22Rv1 (cell line): ENCODE data around the gene LRRC26.
A peak's percentile ranks its signal among the peaks of the same experiment; 100 is the strongest.

Experiments
- H3K27ac ChIP-seq: fragments of 450-650 bp; 2 replicates; pipeline ENCODE4 v1.5.1; 2017
- CTCF ChIP-seq: fragments of 450-650 bp; IDR thresholded peaks from 2 replicates; pipeline ENCODE4 v1.5.1; 2017; ENCODE audit warnings: mild to moderate bottlenecking
- ZFX ChIP-seq: fragments of 450-650 bp; IDR thresholded peaks from 2 replicates; pipeline ENCODE4 v1.6.1; 2017; ENCODE audit warnings: antibody characterized with exemption, borderline replicate concordance

The LRRC26 gene

GRCh38 chr9:137204731-137205125 lies 34.9 kb upstream of the LRRC26 start:
- H3K27ac ChIP-seq, result peak overlapping the region; percentile 72
- TF ChIP-seq CTCF (no peak), ZFX (no peak)

GRCh38 chr9:137202966-137203365 lies 33.1 kb upstream of the LRRC26 start:
- TF ChIP-seq ZFX (no peak), CTCF (no peak)
- peak overlapping the region; percentile 83; the same call in 1 of the 2 replicates for H3K27ac ChIP-seq

GRCh38 chr9:137201205-137201868 lies 31.5 kb upstream of the LRRC26 start:
- H3K27ac ChIP-seq, result peak overlapping the region; percentile 83
- TF ChIP-seq ZFX, result no peak
- TF ChIP-seq CTCF, result no peak

GRCh38 chr9:137200311-137201204 lies 30.7 kb upstream of the LRRC26 start, which contains the start of gene TPRN:
TSS of gene TPRN (minus strand) at chr9:137200741. CDS start at chr9:137200711, 30 bp downstream.
- H3K27ac ChIP-seq, result peak within 1 kb of the TSS; percentile 83
- TF ChIP-seq ZFX, result no peak

GRCh38 chr9:137199411-137200121 lies 29.7 kb upstream of the LRRC26 start:
- H3K27ac ChIP-seq, result peak overlapping the region; percentile 83
- TF ChIP-seq CTCF (no peak), ZFX (no peak)

- peak overlapping the region; percentile 83 for H3K27ac ChIP-seq
- TF ChIP-seq CTCF (no peak), ZFX (no peak)
These were observed 29.0 kb upstream of the LRRC26 start for GRCh38 chr9:137198902-137199283.

- TF ChIP-seq ZFX (no peak), CTCF (no peak)
- H3K27ac ChIP-seq, result peak overlapping the region; percentile 83
These were observed 28.4 kb upstream of the LRRC26 start for GRCh38 chr9:137198051-137198901.
